NCI-H460 (cell line): ENCODE results near the gene PAEP. TPM values are rescaled to one million over a fixed set of nuclear protein-coding genes. Genes with fewer than 3 reads are reported as not detected.
"Not testable (repeated sequence)": the region's sequence is repeated elsewhere in the genome, so short reads cannot be mapped to it uniquely, and the experiment has no call there.

Source experiments
- DNase-seq: peaks from one replicate; pipeline ENCODE4 v3.0.0-alpha.2; 2016; ENCODE audit warnings: low read depth; ENCODE audit errors: extremely low read depth
- polyA plus RNA-seq: library from polyadenylated mRNA; depleted of rRNA; stranded (reverse); fragments of >200 nt; gene quantifications from 2 replicates; pipeline ENCODE4 v1.2.3, GENCODE V29; 2014; cell fraction: nucleus; rRNA removed
- total RNA-seq: library from RNA; depleted of rRNA; stranded (reverse); fragments of >200 nt; shearing (Covaris generic); gene quantifications from 2 replicates; pipeline ENCODE4 v1.2.3, GENCODE V29; 2014; rRNA removed

Gene PAEP
- total RNA-seq = 2.9 and 3.7 TPM in 2 replicates
- polyA plus RNA-seq = 0.30 and 1.3 TPM in 2 replicates

DNA sequence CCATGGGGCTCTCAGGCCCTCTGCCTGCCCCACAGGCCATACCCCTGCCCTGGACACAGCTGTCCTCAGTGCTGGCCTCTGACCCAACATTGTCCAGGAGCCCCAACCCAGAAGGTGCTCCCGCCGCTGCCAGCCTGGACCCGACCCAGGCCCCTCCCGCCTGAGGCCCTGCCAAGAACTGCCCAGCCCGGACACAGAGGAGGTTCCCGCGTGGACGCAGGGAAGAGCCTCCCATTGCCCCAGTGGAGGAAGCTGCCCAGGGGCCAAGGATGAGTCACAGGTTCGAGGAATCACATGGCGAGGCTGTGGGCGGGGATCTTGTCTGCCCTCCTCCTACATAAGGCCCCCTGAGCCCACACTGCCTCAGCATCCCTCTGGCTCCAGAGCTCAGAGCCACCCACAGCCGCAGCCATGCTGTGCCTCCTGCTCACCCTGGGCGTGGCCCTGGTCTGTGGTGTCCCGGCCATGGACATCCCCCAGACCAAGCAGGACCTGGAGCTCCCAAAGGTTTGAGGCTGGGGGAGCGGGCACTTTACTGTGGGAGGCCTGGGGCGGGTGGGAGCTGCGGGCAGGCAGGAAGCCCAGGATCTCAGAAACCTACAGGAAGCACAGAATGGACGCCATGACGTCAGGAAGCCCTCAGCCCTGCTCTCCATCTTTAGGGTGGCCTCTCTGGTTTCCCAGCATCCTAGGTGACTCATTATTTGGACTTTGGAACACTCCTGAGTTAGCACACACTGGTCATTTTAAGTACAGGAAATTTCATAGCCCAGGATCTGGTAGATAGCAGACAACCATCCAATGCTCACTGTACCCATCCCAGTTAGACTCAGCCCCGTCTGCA is at the start of gene PAEP:
Gene PAEP, plus strand, starts transcription at position 366 of the 844 bp plus-strand sequence.
- DNase-seq = no peak

DNA sequence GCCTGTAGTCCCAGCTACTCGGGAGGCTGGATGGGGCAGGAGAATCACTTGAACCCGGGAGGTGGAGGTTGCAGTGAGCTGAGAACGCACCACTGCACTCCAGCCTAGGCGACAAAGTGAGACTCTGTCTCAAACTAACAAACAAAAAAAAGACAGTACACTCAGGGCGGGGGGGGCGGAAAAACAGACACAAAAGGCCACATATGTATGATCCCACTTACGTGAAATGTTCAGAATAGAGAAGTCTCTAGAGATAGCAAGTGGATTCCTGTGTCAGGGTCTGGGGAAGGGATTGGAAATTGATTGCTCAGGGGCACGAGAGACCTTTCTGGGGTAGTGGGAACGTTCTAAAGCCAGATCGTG is 49.3 kb upstream of the PAEP start:
- no peak for DNase-seq

DNA sequence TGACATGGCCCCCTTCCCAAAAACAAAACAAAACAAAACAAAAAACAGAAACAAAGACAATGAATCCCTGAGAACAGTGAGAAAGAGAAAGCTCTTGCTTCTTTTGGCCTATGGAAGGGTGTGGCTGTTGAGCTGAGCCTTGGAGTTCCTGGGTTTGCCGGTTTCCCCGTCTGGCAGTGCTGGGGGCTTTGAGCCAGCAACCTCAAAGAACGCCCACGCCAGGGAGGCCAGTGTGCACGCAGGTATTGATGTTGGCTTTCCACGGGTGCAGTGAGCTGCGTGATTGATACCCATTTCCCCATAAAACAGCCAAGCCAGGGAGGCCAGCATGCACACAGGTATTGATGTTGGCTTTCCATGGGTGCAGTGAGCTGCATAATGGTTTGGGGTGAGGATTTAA is 48.7 kb upstream of the PAEP start:
- DNase-seq = no peak

GRCh38 chr9:135513351-135513846 is 48.2 kb upstream of the PAEP start:
- no peak for DNase-seq

- not testable (repeated sequence) for DNase-seq
Measured at GRCh38 chr9:135513906-135514305, 47.6 kb upstream of the PAEP start.

- DNase-seq = no peak
Measured at GRCh38 chr9:135514342-135515082, 47.0 kb upstream of the PAEP start.

DNA sequence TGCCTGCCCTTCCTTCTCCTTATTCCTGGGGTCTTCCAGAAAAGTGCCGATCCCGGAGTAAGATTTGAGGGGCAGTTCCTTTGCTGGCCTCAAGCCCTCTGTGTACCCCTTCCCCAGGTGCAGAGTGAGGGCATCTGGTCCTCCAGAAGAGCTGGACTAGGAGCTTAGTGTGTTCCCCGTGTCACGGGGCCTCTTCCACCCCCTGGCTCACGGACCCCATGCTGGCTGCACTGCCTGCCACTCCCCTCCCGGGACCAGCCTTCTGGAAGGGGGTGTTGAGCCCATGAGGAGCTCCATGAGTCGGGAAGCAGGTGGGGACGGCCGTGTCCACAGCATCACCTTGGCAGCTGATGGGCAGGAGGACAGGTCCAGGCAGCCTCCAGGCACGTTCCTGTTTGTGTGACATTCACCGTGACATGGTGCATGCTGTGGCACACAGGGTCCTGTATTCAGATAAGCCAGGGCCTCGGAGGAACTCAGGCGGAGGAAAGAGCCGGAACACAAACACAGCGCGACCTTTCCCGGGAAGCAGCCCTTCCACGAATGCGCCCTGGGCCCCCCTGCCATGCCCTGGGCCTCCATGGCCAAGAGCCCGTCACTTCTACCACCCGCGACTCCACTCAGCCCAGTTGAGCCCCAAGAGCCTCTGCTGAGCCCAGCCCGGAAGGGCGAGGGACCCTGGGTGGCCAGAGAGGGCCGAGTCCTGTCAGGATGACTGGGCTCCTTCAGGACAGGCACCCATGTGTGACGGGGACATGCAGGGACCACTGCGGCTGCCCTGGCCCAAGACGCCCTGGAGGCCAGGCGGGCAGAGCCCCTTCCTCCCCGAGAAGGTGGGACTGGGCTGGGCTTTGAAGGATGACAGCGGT is 46.2 kb upstream of the PAEP start:
- DNase-seq = no peak

DNA sequence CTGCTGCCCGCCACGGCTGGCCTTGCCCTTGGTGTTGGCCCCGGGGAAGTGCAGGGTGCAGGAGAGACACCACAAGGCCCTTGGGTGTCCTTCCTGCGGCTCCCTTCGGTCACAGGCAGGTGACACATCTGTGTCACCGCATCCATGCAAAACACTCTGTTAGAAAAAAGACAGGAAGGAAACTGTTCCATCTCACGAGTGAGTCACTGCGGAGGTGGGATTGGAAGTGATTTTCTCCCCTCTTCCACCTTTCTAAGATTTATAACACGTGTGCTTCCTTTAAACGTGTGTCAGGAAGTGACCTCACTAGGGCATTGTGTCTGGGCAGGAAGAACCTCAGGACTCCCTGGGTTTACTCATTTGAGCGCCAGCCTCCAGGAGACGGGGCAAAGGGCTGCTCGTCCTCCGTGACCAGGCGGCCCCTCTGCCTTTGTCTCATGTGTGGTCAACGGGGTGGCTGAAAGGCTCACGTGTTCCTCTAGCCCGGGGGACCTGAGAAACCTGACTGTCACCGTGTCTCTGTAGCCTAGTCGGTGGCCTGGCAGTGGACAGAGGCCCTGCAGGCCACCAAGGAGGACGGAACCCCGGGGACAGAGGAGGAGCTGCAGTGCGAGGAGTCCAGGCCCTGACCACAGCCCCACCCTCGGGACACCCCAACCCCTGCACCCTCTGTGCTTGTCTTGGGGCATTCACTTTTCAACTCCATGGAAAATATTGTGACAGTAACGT is 45.3 kb upstream of the PAEP start:
- DNase-seq = no peak

GRCh38 chr9:135517407-135517822 is 44.1 kb upstream of the PAEP start:
- DNase-seq = no peak

DNA sequence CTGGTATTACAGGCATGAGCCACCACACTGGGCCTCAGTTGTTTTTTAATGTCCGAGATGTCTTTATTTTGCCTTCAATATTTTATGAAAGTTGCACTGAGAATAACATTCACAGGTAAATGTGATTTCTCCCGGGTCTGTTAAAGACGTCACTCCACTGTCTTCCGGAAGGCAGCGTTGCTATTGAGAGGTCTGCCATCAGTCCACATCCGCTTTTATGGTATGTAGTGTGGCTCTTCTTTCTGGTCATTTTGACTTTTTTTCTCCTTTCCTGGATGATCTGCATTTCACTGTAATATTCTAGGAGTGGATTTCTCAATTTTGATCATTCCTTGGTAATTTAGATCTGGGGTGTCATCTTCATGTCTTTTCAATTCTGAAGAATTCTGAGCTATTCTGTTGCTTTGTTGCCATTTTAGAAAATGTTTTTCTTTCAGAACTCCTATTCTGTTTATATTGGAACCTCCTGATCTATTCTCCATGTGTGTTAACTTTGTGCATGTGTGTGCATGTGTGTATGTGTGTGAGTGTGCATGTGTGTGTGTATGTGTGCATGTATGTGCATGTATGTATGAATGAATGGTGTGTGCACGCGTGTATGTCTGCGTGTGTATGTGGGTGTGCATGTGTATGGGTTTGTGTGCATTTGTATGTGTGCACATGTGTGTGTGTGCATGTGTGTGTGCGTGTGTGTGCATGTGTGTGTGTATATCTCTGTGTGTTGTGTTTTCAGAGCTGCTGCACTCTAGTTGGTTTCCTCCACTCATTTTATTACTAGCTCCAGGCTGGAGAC is 42.2 kb upstream of the PAEP start:
- peak; percentile 82 for DNase-seq

DNA sequence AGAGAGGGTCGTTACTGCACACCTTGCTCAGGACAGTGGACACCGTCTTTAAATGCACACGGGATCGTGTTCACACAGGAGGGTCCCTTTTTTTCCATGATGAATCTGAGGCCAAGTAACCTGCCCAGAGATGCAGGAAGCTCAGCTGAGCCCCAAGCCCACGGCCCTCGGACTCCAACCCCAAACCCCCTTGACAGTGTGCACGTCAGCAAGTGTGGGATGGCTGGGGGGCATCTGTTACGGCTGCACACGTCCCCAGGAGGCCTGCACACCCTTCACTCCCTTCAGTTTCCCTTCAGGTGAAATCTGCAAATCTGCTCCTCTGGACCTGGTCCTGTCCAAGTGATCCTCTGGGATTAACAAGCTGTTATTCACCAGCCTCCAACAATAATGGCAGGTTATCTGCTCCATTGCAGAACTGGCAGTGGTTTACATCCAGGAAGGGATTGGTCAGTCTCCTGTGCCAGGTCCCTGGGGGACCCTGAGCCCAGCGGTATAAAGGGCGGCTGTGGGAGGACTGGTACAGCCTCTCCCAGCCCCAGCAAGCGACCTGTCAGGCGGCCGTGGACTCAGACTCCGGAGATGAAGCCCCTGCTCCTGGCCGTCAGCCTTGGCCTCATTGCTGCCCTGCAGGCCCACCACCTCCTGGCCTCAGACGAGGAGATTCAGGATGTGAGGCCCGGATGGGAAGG is 40.5 kb upstream of the PAEP start, which contains the start of gene LCN1:
Gene LCN1, plus strand, starts transcription at position 525 of the 692 bp plus-strand sequence. Its CDS starts 58 bp downstream, at position 583.
- DNase-seq = no peak

- no peak for DNase-seq
Measured at GRCh38 chr9:135521608-135522095, 39.9 kb upstream of the PAEP start.

DNA sequence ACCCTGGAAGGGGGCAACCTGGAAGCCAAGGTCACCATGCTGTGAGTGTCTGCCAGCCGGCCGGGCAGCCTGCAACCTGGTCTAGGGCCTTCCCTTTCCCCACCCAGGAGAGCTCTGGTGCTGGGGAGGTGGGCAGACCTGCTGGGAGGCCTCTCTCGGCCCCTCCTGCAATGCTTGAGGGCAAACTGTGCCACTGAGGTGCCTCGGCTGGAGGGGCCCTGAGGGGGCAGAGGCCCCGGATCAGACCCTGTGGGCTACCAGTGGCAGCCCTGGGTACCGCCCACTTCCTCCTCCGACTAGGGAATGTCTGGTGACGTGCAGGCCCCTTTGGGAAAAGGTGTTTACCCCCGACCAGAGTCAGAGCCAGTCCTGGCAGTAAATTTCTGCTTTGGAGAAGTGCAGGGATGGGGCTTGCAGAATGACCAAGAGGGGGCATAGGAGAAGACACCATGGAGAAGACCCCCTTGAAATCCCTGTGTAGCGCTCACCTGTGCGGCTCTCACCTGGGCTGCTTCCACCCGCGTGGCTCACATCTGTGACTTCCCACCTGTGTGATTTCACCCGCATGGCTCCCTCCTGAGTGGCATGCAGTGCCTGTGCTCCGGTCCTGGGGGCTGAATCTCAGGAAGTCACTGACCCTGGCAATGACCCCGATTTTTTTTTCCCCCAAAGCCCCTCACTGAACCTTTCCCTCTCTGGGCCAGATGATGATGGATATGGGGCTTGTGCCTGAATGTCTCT is 39.2 kb upstream of the PAEP start:
- no peak for DNase-seq

DNA sequence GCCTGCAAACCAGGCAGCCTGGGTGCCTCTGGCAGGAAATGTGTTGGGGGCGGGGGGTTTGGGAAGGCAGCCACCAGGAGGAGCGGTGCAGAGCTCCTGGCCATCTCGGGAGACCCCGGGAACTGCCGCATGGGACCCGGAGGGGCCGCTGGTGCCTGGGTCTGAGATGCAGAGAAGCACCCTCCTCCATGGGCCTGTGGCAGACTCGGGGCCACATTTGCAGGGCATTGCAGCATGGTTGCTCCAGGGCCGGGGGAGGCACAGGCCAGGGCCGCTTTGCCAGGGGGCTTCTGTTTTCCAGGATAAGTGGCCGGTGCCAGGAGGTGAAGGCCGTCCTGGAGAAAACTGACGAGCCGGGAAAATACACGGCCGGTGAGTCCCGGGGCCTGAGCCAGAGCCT is 38.6 kb upstream of the PAEP start:
- no peak for DNase-seq

- no peak for DNase-seq
Measured at GRCh38 chr9:135523521-135524129, 37.9 kb upstream of the PAEP start.

DNA sequence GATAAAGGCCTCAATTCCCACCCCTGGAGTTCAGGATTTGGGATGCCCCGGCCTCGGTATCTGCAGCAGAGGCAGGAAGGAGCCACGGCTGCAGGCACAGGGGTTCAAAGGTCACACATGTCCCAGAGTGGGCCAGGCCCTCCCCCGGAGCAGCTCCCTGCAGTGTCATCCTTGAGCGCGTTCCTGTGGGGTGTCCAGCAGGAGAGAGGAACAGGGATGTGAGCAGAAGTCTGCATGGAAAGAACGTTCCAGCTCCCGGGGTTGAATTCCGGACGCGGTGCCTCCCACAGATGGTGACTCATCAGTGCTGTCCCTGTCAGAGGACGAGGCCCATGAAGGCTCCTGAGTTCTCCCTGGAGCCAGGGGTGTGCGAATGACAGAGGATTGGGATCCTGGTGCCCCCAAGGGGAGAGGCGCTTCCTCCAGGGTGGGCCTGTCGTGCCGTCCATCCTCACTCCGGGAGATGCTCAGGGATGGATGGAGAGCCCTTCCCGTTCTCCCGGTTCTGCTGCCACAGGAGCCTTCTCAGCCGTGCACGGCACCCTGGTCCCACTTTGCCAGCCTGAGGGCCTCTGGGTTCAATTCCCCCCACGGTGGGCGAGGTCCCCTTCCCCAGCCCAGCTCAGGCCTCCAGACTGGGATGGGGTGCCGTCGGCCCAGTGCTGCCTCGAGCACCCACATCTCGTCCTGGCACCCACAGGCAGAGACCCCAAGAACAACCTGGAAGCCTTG is 37.3 kb upstream of the PAEP start:
- no peak for DNase-seq
